ENCODE measurements around the gene PIGT. TPM values are rescaled to one million over a fixed set of nuclear protein-coding genes. Genes with fewer than 3 reads are reported as not detected.

Gene PIGT
- total RNA-seq, 3 donors from 2014 or later, result 88.0 to 94.8 (median 90.9) TPM

GRCh38 chr20:45387274-45387673 lies 28.7 kb upstream of the PIGT start:
- Mint-ChIP-seq H3K4me3 (no peak overlapping the region), H3K9me3 (no peaks in the 10 kb centered on the region), H3K36me3 (ENCODE audit: insufficient read depth) (peaks cover 13% of the 10 kb centered on the region), H3K4me1 (ENCODE audit: low read depth) (peaks cover 7% of the 10 kb centered on the region), H3K27me3 (ENCODE audit: low read depth) (no peaks in the 10 kb centered on the region)
- ATAC-seq (peak in 1 of 2 donors; percentile 32), DNase-seq (no peak)

- Mint-ChIP-seq H3K36me3 (ENCODE audit: insufficient read depth) (peaks cover 12% of the 10 kb centered on the region), H3K27me3 (ENCODE audit: low read depth) (no peaks in the 10 kb centered on the region), H3K4me1 (ENCODE audit: low read depth) (peaks cover 7% of the 10 kb centered on the region), H3K9me3 (no peaks in the 10 kb centered on the region), H3K4me3 (no peak overlapping the region)
- DNase-seq (no peak), ATAC-seq (no peak)
These were observed 25.0 kb upstream of the PIGT start for GRCh38 chr20:45390931-45391330.

- no peaks in the 10 kb centered on the region for H3K27me3 Mint-ChIP-seq (ENCODE audit: low read depth)
These were observed 24.4 kb upstream of the PIGT start for GRCh38 chr20:45391559-45391958.

GRCh38 chr20:45392733-45393132 lies 23.2 kb upstream of the PIGT start:
- Mint-ChIP-seq H3K4me1 (ENCODE audit: low read depth) (peaks cover 3% of the 10 kb centered on the region), H3K4me3 (no peak overlapping the region), H3K27me3 (ENCODE audit: low read depth) (no peaks in the 10 kb centered on the region), H3K36me3 (ENCODE audit: insufficient read depth) (peaks cover 6% of the 10 kb centered on the region), H3K9me3 (no peaks in the 10 kb centered on the region)
- no peak for ATAC-seq
- no peak for DNase-seq

More at GRCh38 chr20:45391559-45391958, 24.4 kb upstream of the PIGT start:
- Mint-ChIP-seq H3K4me1 (ENCODE audit: low read depth) (peaks cover 7% of the 10 kb centered on the region), H3K4me3 (no peak overlapping the region), H3K9me3 (no peaks in the 10 kb centered on the region), H3K36me3 (ENCODE audit: insufficient read depth) (peaks cover 12% of the 10 kb centered on the region)
- ATAC-seq (no peak), DNase-seq (no peak)

- peaks cover 5% of the 10 kb centered on the region for H3K4me1 Mint-ChIP-seq (ENCODE audit: low read depth)
- peaks cover 3% of the 10 kb centered on the region for H3K9me3 Mint-ChIP-seq
- H3K27me3 Mint-ChIP-seq (ENCODE audit: low read depth), result no peaks in the 10 kb centered on the region
- no peak for ATAC-seq
- no peak for DNase-seq
- H3K36me3 Mint-ChIP-seq (ENCODE audit: insufficient read depth), result peaks cover 6% of the 10 kb centered on the region
- H3K4me3 Mint-ChIP-seq, result no peak overlapping the region
These were observed 21.5 kb upstream of the PIGT start for GRCh38 chr20:45394221-45395113.

GRCh38 chr20:45395114-45395415 lies 20.9 kb upstream of the PIGT start:
- no peak for ATAC-seq
- Mint-ChIP-seq H3K4me1 (ENCODE audit: low read depth) (peaks cover 5% of the 10 kb centered on the region), H3K27me3 (ENCODE audit: low read depth) (no peaks in the 10 kb centered on the region), H3K4me3 (no peak overlapping the region), H3K36me3 (ENCODE audit: insufficient read depth) (peaks cover 10% of the 10 kb centered on the region), H3K9me3 (peaks cover 9% of the 10 kb centered on the region)
- no peak for DNase-seq

GRCh38 chr20:45399018-45399417 lies 16.9 kb upstream of the PIGT start:
- Mint-ChIP-seq H3K9me3 (peaks cover 11% of the 10 kb centered on the region), H3K4me3 (no peak overlapping the region), H3K36me3 (ENCODE audit: insufficient read depth) (peaks cover 17% of the 10 kb centered on the region), H3K27me3 (ENCODE audit: low read depth) (no peaks in the 10 kb centered on the region), H3K4me1 (ENCODE audit: low read depth) (peaks cover 2% of the 10 kb centered on the region)
- no peak for DNase-seq
- ATAC-seq, result no peak

GRCh38 chr20:45400346-45401031 lies 15.5 kb upstream of the PIGT start:
- DNase-seq, result no peak
- H3K27me3 Mint-ChIP-seq (ENCODE audit: low read depth), result no peaks in the 10 kb centered on the region
- H3K4me1 Mint-ChIP-seq (ENCODE audit: low read depth), result peaks cover 9% of the 10 kb centered on the region
- H3K9me3 Mint-ChIP-seq, result peaks cover 11% of the 10 kb centered on the region
- ATAC-seq, result no peak
- peaks cover 17% of the 10 kb centered on the region for H3K36me3 Mint-ChIP-seq (ENCODE audit: insufficient read depth)
- no peak overlapping the region for H3K4me3 Mint-ChIP-seq

GRCh38 chr20:45402946-45403345 lies 13.0 kb upstream of the PIGT start:
- Mint-ChIP-seq H3K27me3 (ENCODE audit: low read depth) (no peaks in the 10 kb centered on the region), H3K4me3 (no peak overlapping the region), H3K4me1 (ENCODE audit: low read depth) (peaks cover 17% of the 10 kb centered on the region), H3K9me3 (peaks cover 11% of the 10 kb centered on the region), H3K36me3 (ENCODE audit: insufficient read depth) (peaks cover 15% of the 10 kb centered on the region)
- ATAC-seq (no peak), DNase-seq (no peak)

GRCh38 chr20:45404438-45404837 lies 11.5 kb upstream of the PIGT start:
- no peaks in the 10 kb centered on the region for H3K27me3 Mint-ChIP-seq (ENCODE audit: low read depth)
- H3K4me3 Mint-ChIP-seq, result peak overlapping the region; percentile 77
- peaks cover 9% of the 10 kb centered on the region for H3K9me3 Mint-ChIP-seq
- DNase-seq (no peak), ATAC-seq (no peak)
- peaks cover 11% of the 10 kb centered on the region for H3K36me3 Mint-ChIP-seq (ENCODE audit: insufficient read depth)
- peaks cover 20% of the 10 kb centered on the region for H3K4me1 Mint-ChIP-seq (ENCODE audit: low read depth)

GRCh38 chr20:45405571-45406259 lies 10.2 kb upstream of the PIGT start:
- DNase-seq (no peak), ATAC-seq (peak; percentile 45 to 46)
- peaks cover 11% of the 10 kb centered on the region for H3K36me3 Mint-ChIP-seq (ENCODE audit: insufficient read depth)
- peak overlapping the region; percentile 77 for H3K4me3 Mint-ChIP-seq
- peaks cover 20% of the 10 kb centered on the region for H3K4me1 Mint-ChIP-seq (ENCODE audit: low read depth)
- no peaks in the 10 kb centered on the region for H3K27me3 Mint-ChIP-seq (ENCODE audit: low read depth)
- no peaks in the 10 kb centered on the region for H3K9me3 Mint-ChIP-seq

GRCh38 chr20:45406260-45407066 lies 9.5 kb upstream of the PIGT start:
- H3K36me3 Mint-ChIP-seq (ENCODE audit: insufficient read depth), result peaks cover 14% of the 10 kb centered on the region

GRCh38 chr20:45407067-45407745 lies 8.7 kb upstream of the PIGT start:
- peaks cover 20% of the 10 kb centered on the region for H3K4me1 Mint-ChIP-seq (ENCODE audit: low read depth)
- peak overlapping the region; percentile 79 for H3K4me3 Mint-ChIP-seq
- H3K27me3 Mint-ChIP-seq (ENCODE audit: low read depth), result no peaks in the 10 kb centered on the region
- DNase-seq (no peak), ATAC-seq (peak; percentile 9 to 12)
- peaks cover 14% of the 10 kb centered on the region for H3K36me3 Mint-ChIP-seq (ENCODE audit: insufficient read depth)
- no peaks in the 10 kb centered on the region for H3K9me3 Mint-ChIP-seq

More at GRCh38 chr20:45406260-45407066, 9.5 kb upstream of the PIGT start:
- Mint-ChIP-seq H3K4me3 (peak overlapping the region; percentile 79), H3K4me1 (ENCODE audit: low read depth) (peaks cover 20% of the 10 kb centered on the region), H3K9me3 (no peaks in the 10 kb centered on the region), H3K27me3 (ENCODE audit: low read depth) (no peaks in the 10 kb centered on the region)
- ATAC-seq, result peak; percentile 55 to 62
- peak; percentile 64 for DNase-seq
